ENCODE measurements around the gene AATK.
"Not testable (repeated sequence)": the region's sequence is repeated elsewhere in the genome, so short reads cannot be mapped to it uniquely, and the experiment has no call there.

The AATK gene

DNA sequence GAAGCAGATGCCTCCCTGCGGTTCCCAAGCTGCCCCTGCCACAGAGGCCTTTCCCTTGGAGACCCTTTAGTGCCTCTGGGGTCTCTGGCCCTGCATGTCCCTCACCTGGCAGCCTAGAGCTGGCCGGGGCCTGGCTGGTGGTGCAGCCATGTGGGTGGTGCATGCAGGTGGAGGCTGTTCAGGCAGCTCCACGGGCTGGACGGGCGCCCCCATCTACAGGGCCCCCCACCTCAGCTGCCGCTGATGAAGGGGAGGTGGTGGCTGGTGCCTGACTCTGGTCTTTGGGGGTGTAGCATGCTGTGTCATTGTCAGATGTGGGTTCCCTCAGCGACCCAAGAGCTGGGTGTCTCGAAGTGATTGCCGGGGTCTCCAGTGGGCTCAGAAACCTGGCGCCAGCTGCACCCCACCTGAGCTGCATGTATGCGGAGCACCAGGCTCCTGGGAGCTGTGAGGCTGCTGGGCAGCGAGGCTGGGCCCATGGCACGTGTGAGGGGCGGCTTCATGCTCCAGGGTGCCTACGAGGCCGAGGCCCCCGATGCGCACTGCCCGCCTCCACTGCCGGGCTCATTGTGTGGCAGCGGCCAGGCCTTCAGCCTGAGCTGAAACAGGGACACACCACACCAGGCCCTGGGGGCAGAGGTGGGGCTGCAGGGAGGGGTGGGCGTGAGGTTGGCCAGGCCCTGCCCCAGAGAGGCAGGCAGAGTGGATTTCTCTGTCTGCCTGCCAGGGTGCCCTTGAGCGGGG is 74.1 kb downstream of the AATK start:
- DNase-seq (ENCODE audit: low read depth), result no peak

DNA sequence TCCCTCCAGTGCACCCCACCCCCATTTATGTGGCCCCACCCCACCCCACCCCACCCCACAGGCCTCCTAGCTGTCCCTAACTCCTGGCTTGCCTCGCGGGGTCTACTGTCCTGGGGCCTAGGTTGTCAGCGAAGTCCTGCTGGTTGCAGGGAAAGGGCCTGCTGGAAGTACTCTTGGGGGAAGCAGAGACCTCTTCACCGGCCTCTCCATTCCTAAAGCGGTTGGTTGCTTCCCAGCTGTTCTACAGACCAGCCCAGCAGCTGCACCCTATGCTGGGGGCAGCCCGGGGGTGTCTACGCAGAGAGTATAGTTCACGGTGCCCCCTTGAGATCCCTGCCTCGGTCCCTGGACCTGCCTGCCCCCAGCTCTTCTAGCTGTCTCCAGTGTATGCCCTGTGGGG is 74.9 kb downstream of the AATK start:
- no peak for DNase-seq (ENCODE audit: low read depth)

DNA sequence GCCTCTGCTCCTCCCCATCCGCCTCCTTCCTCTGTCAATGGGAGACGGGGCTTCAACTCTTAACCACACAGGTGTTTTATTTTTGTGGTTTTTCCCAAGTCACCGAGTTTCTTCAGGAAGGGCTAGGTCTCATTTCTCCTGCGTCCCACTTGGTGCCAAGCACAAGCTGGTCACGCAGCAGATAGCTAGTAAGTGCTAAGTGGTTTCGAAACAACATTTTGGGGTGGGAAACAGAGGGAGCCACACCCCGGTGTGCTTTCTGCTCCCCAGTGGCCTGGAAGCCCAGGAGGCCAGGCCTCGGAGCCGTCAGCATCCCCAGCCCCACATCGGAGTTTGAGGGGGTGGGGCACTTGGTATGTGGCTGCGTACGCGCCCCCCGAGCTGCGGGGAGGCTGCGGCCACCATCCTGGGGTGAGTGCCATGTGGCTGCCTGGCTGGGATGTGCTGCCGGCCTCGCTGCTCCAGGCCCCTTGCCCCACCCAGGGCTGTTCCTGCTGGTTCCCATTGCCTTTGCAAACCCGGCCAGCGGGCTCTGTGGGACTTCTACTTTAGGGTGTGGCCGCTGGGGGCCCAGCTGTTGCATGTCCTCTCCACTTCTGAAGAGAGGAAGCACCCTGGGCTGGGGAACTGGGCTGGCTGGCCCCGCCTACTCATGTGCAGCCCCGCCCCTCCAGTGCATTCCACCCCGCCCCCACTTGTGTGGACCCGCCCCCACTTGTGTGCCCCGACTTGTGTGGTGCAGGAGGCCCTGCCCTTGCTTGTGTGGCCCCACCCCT is 75.5 kb downstream of the AATK start:
- DNase-seq (ENCODE audit: low read depth), result no peak

DNA sequence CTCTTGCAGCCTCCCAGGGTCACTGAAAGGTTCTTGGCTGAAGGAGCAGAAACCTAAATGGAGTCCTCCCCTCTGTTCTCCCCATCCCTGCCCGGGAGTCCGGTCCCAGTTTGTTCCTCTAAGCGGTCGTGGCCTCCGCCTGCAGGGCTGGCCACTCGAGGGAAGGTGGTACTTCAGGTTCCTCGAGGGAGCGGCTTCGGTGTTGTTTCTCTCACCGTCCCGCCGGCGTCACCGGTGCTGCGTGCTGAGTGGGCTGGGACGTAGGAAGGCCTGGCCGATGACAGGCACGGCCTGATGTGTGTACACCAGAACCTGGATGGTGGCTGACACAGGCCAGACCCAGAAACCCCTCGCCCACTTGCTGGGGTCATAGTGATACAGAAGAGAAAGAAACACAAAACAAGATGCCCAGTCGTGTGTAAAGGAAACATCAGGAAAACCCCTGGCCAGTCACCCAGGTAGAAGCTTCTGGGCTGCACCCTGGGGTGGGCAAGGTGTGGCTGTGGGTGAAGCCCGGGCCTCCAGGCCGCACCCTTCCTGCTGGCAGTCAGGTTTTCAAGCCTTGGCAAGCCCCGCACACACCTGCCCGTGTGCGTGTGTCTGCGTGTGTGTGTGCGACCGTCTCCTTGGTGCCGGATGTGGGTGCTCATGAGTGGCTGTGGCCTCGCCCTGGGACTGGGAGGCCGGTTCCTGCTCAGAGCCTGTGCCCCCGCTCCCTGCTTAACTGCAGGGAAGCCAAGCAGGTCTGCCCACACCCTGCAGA is 79.1 kb downstream of the AATK start:
- no peak for DNase-seq (ENCODE audit: low read depth)

DNA sequence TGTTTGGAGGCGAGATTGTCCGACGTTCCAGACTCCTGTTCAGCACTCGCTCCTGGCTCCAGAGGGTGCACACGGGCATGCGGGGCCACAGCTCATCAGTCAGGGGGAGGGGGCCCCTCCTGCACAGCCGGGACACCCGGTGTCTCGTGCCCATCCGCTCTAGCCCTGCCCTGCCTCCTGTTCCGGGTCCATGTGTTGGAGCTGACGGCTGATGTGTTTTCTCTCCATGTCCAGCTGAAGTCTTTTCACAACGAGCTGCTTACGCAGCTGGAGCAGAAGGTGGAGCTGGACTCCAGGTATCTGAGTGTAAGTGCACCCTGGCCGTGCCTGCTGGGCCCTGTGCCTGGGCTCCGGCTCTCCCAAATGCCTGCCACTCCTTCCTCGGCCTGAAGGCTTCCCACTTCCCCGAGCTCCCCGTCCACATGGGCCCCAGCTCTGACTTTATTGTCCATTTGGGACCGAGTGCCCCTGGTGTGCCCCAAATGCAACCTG is 80.6 kb downstream of the AATK start:
- no peak for DNase-seq (ENCODE audit: low read depth)

DNA sequence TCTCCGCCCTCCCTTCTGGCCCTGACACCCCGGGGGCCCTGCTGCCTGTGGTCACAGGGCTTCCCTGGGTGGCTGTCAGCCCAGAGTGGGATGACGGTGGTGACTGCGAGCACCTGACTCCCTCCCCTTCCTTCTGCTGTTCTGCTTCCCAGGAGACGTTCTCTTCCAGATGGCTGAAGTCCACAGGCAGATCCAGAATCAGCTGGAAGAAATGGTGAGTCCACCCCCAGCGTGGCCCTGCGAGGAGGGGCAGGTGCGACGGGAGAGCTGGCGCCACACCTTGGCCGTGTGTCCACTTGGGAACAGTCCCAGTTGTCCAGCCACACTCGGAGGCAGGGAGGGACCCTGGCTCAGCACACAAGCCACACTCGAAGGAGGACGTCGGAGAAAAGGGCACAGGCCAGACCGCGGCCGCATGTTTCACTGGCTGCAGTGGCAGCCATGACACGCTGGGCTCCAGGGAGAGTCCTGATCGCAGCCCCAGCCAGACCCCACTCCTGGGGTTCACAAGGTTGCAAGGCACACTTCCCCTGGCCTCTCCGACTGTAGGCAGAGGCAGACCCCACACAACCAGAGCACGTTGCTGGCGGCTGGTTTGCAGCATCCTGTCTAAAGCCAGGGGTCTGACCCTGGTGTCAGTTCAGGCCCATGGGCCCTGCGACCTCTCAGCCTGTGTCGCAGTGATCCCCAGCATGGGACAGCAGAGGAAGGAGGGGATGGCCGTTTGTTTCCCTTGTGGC is 81.2 kb downstream of the AATK start:
- DNase-seq (ENCODE audit: low read depth), result no peak

GRCh38 chr17:81083125-81083765 is 82.8 kb downstream of the AATK start:
- DNase-seq (ENCODE audit: low read depth), result no peak

GRCh38 chr17:81082177-81083073 is 83.6 kb downstream of the AATK start:
- DNase-seq (ENCODE audit: low read depth), result no peak

GRCh38 chr17:81081222-81082176 is 84.5 kb downstream of the AATK start:
- no peak for DNase-seq (ENCODE audit: low read depth)

- DNase-seq (ENCODE audit: low read depth), result no peak
These were observed 86.0 kb downstream of the AATK start for GRCh38 chr17:81080019-81080418.

- DNase-seq (ENCODE audit: low read depth), result not testable (repeated sequence)
These were observed 87.8 kb downstream of the AATK start for GRCh38 chr17:81078026-81078913.

DNA sequence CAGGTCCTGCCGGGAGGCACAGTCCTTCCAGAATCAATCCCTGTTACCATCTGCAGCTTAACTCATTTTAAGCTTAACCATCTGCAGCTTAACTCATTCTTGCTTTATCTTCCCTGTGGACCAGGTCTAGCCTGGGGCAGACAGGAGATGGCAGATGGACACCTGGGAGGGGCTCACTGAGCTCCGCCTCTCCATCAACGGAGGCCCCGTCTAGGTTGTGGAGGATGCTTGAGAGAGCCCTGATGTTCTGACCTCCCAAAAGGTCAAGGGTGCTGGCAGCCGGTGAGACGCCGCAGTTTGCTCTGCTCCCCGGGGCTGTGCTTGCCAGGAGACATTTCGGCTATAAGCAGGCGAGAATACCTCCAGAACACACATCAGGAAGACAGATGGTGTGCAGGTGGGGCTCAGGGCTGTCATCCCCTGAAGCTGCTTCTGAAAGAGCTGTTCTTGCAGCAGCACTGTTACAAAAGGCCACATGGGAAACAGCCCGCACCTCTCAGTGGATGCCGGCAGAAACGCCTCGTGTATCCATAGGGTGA is 89.8 kb downstream of the AATK start:
- DNase-seq (ENCODE audit: low read depth), result no peak

GRCh38 chr17:81075307-81075706 is 90.7 kb downstream of the AATK start:
- DNase-seq (ENCODE audit: low read depth), result no peak

DNA sequence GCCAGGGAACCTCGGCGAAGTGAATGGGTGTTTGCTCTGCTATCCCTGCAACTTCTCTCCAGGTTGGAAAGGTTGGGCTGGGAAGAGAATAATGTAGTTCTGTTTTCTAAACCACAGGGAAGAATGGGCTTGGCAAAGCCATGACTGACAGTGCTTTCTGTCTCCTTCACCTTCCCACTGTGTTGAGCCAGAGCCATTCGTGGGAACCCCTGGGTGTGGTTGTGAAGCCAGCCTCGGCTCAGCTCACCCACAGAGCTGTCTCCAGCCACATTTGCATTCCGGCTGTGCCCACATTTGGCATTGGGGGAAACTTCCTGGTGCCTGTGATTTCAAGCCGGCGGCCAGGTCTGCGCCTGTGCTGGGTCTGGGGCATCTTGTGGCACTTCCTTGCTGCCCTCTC is 91.1 kb downstream of the AATK start:
- no peak for DNase-seq (ENCODE audit: low read depth)

DNA sequence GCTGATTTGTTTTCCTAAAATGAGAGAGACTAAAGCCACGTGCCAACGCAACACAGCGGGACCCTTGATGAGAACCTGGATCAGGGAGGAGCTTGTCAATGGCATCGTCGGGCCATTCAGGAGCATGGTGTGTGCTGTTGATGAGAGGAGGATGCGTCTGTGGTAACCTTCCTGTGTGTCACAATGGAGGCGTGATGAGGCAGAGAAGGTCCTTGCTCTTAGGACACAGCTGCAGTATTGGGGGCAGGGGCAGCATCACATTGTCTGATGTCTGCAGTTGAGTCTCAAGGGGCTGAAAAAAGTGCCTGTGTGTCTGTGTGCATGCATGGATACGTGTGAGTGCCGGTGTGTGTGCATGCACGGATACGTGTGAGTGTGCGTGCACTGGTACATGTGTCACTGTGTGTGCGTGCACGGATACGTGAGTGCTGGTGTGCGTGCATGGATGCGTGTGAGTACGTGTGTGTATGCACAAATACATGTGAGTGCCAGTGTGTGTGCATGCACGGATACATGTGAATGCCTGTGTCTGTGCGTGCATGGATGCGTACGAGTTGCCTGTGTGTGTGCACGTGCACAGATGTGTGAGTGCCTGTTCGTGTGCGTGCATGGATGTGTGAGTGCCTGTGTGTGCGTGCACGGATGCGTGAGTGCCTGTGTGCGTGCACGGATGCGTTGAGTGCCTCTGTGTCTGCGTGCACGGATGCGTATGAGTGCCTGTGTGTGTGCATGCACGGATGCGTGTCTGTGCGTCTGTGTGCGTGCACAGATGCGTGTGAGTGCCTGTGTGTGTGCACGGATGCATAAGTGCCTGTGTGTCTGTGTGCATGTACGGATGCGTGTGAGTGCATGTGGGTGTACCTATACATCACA is 91.8 kb downstream of the AATK start:
- no peak for DNase-seq (ENCODE audit: low read depth)

GRCh38 chr17:81071761-81072741 is 94.0 kb downstream of the AATK start:
- no peak for DNase-seq (ENCODE audit: low read depth)
